NCI-H1694 (cell line): ENCODE data around the gene IFIT1B.
A peak's percentile ranks its signal among the peaks of the same experiment; 100 is the strongest.

Experiments used
- DNase-seq: peaks from one replicate; lab custom pipeline; 2025; lab: John Stamatoyannopoulos, UW

Gene IFIT1B

DNA sequence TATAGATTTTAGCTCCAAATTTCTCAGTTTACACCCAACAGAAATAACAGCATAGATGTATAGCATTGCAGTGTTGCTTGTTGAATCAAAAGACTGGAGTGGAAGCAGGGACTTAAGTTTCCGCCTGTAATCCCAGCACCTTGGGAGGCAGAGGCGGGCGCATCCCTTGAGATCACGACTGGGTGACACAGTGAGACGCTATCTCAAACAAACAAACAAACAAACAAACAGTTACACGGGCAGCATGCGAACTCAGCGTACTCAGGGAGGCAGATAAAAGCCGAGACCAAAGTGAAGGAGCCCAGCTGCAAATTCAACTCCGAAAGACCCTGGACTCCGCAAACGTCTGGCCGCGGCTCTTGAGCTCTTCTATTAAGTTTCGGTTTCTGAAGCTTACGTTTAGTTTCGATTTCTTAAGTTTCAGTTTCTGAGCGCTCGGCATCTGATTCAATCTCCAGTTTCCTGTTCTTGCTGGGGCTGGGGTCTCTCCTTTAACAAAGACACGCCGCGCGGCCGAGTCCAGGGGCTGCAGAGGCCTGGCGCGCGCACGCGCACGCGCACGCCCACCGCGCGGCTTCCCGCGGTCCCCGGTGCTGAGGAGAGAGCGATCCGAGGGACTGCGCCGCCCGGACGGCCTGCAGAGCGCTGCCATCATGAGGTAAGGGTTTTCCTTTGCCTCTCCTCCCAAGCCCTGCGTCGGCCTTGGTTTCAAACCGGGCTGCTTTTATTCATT, 36.5 kb downstream of the IFIT1B start, which contains the start of gene IFIT5:
TSS of gene IFIT5 (plus strand) at position 423 of the 733 bp plus-strand sequence. CDS start at position 654, 231 bp downstream.
- peak; percentile 50 for DNase-seq

DNA sequence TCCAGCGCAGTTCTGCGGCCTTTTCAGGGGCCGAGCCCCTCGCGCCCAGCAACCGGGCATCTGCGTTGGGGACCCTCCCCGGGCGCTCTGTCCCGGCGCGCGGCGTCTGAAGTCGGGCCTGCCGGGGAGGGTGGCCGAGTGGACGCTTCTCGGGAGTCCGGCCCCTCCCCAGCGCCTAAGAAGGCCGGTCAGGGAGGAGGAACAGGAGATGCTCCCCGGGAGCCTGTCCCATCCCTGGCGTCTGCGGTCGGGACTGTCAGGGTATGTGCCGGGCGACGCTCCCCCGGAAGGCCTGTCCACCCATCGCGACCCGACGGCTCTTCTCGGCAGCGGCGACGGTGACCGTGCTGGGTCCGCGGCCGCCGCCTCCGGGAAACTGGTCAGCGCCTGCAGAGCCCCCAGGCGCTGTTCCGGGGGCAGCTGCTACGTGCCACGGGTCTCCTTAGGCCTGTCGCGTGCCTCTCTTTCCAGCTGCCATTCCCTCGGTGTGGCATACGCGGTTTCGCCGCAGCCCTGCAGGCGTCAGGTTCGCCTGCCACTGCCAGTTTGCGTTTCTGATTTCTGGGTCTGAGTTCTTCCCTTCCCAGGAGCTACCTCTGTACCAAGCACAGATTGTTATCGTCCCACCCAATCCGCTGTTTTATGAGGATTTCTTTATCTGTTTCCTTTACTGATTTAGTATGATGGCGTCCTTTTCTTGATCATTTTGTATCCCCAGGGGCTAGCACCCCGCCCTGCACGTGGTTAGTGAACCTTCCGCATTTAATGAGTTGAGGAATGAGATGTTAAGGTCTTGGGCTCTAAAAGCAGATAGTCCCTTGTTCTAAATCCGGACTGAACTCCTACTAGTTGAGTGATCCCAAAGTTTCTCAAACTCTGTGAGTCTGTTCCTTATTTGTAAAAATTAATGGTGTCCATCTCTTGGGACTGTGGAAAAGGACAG, 37.3 kb downstream of the IFIT1B start:
- no peak for DNase-seq

DNA sequence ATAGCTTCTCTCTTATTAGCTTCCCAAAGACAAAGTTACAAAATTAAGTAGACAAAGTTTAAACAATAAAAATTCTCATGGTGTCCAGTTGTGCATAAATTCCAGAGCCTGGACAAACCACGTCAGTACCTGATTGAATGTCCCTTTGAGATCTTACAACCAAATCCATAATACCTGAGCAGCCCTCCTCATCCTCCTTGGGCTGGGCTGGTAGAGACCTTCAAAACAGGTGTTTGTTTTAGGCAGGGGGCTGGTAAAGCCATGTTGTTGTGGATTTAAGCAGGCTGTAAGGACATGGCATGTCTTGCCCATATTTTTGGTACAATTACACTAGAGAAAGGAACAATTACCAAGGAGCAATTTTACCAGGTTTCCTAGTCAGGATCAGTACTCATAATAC, 38.6 kb downstream of the IFIT1B start:
- no peak for DNase-seq

DNA sequence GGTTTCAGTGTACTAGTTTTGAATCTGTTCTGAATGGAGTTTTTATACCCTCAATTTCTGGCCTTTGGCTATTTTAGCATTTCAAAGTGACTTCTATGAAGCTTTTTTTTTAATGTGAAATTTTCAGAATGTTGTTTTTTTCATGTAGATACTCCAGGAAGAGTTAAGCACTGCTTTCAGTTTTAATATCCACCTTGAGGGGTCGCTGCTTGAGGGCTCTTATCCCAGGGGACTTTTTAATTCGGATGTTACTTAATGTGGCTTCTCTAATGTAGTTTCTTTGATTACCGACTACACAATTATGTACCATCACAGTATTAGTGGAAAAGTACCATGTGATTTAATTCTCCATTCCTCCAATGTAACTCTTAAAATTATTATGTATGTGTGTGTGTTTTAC, 41.7 kb downstream of the IFIT1B start:
- DNase-seq = no peak

DNA sequence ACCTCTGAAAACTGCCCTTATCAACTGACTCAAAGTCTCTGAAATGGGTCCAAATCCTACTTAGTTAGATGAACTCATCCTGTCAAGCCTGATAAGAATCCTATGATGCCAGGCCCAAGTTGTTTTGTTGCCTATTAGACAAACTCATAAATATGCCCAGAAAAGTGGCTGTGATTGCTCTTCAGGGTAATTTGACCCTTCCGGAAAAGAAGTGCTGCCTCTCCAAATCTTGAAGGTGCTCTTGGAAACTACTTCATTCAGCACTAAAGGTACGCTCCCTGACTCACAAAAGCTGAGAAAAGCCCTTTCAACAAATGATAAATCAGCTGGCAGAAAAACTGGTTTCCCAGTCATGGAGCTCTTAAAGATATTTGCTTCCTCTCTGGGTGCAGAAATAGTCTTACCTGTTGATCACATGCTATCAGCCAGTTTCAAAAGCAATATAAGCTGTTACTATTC, 43.2 kb downstream of the IFIT1B start:
- DNase-seq = no peak

DNA sequence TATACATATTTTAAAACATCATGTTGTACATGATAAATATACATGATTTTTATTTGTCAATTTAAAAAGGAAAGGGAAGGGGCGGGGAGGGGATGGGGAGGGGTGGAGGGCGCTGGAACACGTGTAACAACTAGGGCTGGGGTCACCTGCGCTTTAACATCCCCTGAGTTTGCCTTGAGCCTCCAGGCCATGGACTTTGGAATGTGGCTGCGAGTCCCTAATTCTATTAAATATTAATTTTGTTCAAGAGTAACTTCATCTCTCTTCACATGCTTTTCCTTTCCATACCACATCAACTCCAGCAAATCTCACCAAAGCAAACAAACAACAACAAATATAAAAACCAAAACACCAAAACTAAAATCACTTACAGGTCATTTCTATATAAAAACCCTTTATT, 47.1 kb downstream of the IFIT1B start:
- DNase-seq = no peak

DNA sequence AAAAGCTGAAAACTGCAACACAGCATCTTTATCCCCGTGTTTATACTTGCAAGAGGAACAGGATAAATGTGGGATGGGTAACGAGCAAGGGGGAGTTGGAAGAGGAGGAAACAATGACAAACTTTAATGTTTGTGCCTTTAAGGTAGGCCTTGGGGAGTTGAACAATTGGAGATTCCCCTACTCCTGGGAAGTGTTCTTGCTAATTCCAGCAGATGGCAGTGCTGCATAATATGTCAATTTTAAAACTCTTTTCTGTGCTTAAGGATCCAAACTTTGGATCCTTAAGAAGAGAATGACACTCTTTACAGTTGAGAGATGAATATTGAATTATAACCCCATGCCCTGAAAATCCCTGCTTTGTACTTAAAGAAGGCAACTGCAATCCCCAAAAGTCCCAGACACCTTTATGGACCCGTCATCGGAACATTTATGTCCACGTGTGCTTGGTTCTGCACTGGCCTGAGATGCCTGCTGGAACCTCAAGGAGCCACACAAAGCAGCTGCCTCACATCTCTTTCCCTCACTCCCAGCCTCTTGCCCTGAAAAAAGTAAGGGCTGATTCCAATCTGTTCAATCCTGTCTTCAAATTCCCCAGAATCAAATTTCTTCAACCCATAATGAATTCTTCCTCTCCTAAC, 48.5 kb downstream of the IFIT1B start:
- DNase-seq = peak; percentile 26

DNA sequence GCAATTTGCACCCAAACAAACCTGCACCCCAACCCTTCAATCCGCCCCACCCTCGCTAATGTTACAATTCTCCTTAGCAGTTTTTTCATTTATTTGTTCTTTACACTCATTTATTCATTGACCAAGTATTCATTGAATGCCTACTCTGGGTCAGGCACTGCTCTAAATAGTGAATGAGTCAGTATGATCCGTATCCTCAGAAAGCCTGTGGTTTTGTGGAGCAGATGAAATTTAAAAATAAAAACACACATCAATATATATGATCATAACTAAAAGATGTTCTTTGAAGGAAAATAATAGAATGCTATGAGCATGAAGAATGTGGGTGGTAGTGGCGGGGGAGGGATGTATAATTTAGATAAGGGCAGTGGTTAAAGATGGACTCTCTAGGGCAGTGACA, 49.8 kb downstream of the IFIT1B start:
- no peak for DNase-seq

DNA sequence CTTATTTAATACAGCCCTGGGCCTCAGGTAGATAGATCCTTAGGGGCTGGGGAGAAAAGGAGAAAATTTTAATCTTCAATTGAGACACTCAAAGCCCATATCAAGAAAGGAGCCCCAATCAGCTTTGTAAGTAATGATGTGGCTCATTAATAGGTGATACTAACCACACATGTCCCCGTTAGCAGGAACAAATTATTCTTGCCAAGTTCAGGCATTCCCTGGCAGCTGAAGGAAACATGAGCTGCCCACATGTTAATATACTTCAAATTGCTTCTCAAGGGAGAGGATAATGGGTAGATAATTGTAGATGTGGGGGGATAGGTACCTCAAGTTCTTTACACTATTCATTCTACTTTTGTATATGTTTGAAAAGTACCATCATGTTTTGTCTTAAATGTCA, 51.0 kb downstream of the IFIT1B start:
- DNase-seq = no peak

DNA sequence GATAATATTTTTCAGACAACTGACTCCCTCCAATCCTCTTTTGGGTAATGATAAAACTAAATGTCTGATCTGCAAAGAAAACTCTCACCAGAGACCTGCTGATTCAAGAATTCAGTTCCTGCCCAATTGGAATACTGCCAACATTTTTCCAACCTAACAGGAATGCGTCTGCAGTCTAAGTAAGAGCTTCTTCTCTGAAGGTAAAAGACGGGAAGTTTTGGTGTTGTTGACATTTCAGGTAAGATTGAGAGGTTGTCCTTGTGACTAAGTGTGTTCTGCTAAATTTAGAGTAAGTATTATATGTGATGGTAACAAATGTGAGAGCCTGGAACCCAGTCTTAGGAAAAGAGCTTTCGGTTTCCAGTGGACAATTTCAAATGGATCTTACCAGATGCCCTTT, 54.1 kb downstream of the IFIT1B start:
- DNase-seq = no peak
